A549 (cell line): ENCODE measurements around the gene TMEM117.

Experiments used
- CTCF ChIP-seq: fragments of >200 bp; sonication (Bioruptor Twin); formaldehyde crosslinking; IDR thresholded peaks from 3 replicates; pipeline ENCODE4 v1.5.1; 2016
- EP300 ChIP-seq, 2 experiments: fragments of >200 bp; sonication (Bioruptor Twin); formaldehyde crosslinking; IDR thresholded peaks; 2 replicates in 1 of 2; 3 replicates in 1 of 2; pipeline ENCODE4 v1.6.1; 2016 to 2017
- ESRRA ChIP-seq: fragments of 150-350 bp; IDR thresholded peaks from 2 replicates; pipeline ENCODE4 v1.6.1; 2014; ENCODE audit warnings: mild to moderate bottlenecking, low read length, borderline replicate concordance
- PBX3 ChIP-seq: IDR thresholded peaks from 2 replicates; pipeline ENCODE4 v1.6.1; 2012
- POLR2A ChIP-seq: IDR thresholded peaks from 2 replicates; pipeline ENCODE4 v1.6.1; 2012; ENCODE audit warnings: mild to moderate bottlenecking, low read length
- RARB ChIP-seq: fragments of 250-450 bp; sonication (Bioruptor Pico); IDR thresholded peaks from 2 replicates; pipeline ENCODE4 v1.8.0; 2021; ENCODE audit warnings: mild to moderate bottlenecking, moderate library complexity
- RFX5 ChIP-seq: fragments of 450-650 bp; IDR thresholded peaks from 2 replicates; pipeline ENCODE4 v1.7.1; 2014; ENCODE audit warnings: antibody characterized with exemption, mild to moderate bottlenecking, moderate library complexity
- SREBF2 ChIP-seq: fragments of 450-650 bp; IDR thresholded peaks from 2 replicates; pipeline ENCODE4 v1.6.1; 2014; ENCODE audit warnings: mild to moderate bottlenecking, moderate library complexity
- USF2 ChIP-seq: fragments of 450-650 bp; IDR thresholded peaks from 2 replicates; pipeline ENCODE4 v1.6.1; 2014; ENCODE audit warnings: antibody characterized with exemption

GRCh38 chr12:44381341-44381740 is 545.5 kb downstream of the TMEM117 start:
- no peak for TF ChIP-seq ESRRA
- no peak for TF ChIP-seq RARB (CRISPR knock-in tag)
- no peak for TF ChIP-seq USF2
- TF ChIP-seq SREBF2, result no peak
- TF ChIP-seq CTCF, result no peak
- TF ChIP-seq EP300 (IDR thresholded peaks at IDR 0.05), result no peak
- TF ChIP-seq PBX3, result no peak
- no peak for TF ChIP-seq POLR2A
- no peak for TF ChIP-seq RFX5
